ENCODE measurements around the gene KDM1A.

The KDM1A gene

DNA sequence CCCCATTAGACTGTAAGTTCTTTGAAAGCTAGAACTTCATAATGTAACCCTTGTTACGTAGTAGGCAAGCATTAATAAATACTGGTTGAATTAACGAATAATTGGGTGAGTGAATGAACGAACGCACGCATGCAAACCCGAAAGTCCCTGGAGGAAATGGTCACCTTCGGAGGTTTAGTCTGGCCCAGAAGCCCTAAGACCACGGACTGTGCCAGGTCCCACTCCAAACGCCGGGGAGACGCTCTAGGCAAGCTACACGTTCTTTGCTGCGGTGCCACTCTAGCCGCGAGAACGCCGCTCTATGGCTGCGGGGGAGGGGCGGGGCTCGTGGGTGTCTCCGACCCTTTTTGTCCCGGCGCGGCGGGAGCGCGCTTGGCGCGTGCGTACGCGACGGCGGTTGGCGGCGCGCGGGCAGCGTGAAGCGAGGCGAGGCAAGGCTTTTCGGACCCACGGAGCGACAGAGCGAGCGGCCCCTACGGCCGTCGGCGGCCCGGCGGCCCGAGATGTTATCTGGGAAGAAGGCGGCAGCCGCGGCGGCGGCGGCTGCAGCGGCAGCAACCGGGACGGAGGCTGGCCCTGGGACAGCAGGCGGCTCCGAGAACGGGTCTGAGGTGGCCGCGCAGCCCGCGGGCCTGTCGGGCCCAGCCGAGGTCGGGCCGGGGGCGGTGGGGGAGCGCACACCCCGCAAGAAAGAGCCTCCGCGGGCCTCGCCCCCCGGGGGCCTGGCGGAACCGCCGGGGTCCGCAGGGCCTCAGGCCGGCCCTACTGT lies at the start of gene KDM1A:
Gene KDM1A (plus strand): TSS at position 375 of the 769 bp plus-strand sequence. CDS start 129 bp downstream, at position 504.
- H3K4me3 ChIP-seq (ENCODE audit: low read depth, low read length): peak within 1 kb of the TSS; percentile 66
- in situ Hi-C loops (cut with HindIII; ENCODE audit: low sequenced_read_pairs): no loop called here
- peak; percentile 93 for DNase-seq (ENCODE audit: low read depth)
- TF ChIP-seq, protein P1, sequence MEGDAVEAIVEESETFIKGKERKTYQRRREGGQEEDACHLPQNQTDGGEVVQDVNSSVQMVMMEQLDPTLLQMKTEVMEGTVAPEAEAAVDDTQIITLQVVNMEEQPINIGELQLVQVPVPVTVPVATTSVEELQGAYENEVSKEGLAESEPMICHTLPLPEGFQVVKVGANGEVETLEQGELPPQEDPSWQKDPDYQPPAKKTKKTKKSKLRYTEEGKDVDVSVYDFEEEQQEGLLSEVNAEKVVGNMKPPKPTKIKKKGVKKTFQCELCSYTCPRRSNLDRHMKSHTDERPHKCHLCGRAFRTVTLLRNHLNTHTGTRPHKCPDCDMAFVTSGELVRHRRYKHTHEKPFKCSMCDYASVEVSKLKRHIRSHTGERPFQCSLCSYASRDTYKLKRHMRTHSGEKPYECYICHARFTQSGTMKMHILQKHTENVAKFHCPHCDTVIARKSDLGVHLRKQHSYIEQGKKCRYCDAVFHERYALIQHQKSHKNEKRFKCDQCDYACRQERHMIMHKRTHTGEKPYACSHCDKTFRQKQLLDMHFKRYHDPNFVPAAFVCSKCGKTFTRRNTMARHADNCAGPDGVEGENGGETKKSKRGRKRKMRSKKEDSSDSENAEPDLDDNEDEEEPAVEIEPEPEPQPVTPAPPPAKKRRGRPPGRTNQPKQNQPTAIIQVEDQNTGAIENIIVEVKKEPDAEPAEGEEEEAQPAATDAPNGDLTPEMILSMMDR (IDR thresholded peaks at IDR 0.05; ENCODE audit: low read depth, low read length, missing control alignments): peak; percentile 31

DNA sequence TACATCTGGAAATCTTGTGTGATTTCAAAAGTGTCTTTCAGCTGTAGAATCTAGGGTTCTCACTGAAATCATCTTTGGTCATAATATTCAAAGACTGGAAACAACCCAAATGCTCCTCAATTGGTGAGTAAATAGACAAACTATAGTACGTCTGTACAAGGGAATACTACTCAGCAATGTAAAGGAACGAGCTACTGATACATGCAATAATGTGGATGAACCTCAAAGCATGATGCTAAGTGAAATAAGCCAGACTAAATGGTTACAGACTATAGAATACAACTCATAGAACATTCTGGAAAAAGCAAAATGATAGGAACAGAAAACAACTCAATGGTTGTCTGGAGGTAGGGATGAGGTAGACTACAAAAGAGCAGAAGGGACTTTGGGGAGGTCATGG lies 49.2 kb upstream of the KDM1A start:
- TF ChIP-seq, protein P1 (IDR thresholded peaks at IDR 0.05; ENCODE audit: low read depth, low read length, missing control alignments): no peak

DNA sequence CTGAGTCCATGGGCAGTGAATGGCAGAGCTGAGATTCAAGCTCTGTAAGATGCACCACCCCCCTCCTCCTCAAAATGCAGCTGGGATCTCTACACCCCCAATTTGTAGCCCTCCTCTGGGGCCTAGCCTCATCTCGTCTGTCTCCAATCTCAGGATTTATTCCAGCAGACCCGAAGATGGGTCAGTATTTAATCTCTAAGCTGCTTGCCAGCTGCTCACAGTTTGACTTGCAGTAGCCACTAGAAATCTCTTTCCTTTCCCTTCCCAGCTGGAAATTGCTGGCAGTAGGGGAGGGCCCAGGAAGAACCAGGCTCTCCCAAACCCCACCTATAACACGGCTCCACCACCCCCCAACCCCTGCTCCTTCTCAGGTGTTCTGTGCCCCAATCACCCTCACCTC lies 48.1 kb upstream of the KDM1A start:
- H3K4me3 ChIP-seq (ENCODE audit: low read depth, low read length): no peak overlapping the region
- TF ChIP-seq, protein P1 (IDR thresholded peaks at IDR 0.05; ENCODE audit: low read depth, low read length, missing control alignments): no peak
- DNase-seq (ENCODE audit: low read depth): no peak
- in situ Hi-C loops (cut with HindIII; ENCODE audit: low sequenced_read_pairs): no loop called here

More for the DNA sequence above, 49.2 kb upstream of the KDM1A start:
- in situ Hi-C loops (cut with HindIII; ENCODE audit: low sequenced_read_pairs): no loop called here
- DNase-seq (ENCODE audit: low read depth): no peak
- no peak overlapping the region for H3K4me3 ChIP-seq (ENCODE audit: low read depth, low read length)

DNA sequence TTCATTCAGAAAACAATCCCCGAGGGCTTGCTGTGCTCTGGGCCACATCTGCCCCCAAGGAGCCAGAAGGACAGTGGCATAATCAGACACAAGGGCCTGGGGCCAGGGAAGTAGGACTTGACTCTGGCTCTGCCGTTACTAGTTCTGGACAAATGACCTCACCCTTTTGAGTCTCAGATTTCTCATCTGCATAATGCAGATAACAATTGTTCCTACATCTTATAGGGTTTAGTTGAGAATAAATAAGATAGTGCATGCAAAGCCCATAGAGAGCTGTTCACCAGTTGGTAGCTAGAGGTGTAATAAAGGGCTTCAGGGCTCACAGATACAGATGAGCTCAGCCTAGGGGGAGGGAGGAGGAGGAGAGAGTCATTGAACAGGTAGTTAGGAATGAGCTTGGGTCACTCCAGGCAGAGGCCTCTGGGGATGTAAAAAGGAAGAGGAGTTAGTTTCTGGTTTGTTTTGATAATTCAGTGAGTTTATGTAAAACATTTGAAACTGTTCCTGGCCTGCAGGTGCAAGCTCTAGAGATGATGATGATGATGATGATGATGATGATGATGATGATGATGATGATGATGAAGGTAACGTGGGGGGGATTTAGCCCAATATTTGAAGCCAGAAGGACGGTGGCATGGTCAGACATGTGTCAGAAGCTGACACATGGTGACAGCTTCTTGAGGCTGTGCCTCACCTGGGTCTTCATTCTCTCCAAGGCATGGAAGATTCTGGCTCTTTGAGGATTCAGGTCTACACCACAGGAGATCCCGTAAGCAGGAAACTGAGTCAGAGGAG lies 47.5 kb upstream of the KDM1A start:
- TF ChIP-seq, protein P1 (IDR thresholded peaks at IDR 0.05; ENCODE audit: low read depth, low read length, missing control alignments): no peak
- no peak for DNase-seq (ENCODE audit: low read depth)
- no peak overlapping the region for H3K4me3 ChIP-seq (ENCODE audit: low read depth, low read length)
- in situ Hi-C loops (cut with HindIII; ENCODE audit: low sequenced_read_pairs): no loop called here

DNA sequence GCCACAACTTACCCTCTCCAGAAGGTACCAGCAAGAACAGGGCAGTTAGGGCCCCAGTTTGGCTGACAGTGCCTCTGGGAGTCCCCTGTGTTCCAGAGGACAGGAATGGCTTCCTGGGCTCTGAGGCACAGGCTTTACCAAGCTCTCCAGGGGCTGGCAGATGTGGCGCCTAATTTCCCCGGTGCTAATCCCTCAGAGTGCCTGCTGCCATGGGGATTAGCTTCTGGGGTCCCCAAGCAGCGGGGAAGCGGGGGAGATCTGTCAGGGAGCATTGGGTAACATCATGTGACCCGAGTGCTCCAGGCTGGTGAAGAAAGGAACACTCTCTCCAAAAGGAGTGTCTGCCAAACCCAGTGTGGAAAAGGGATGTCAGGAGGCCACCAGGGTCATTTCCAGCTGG lies 46.5 kb upstream of the KDM1A start, which contains the start of gene LACTBL1:
Gene LACTBL1 (minus strand): TSS at position 107 of the 400 bp plus-strand sequence. CDS start 550 bp downstream, outside the sequence.
- in situ Hi-C loops (cut with HindIII; ENCODE audit: low sequenced_read_pairs): no loop called here
- H3K4me3 ChIP-seq (ENCODE audit: low read depth, low read length): no peak within 1 kb of the TSS
- TF ChIP-seq, protein P1 (IDR thresholded peaks at IDR 0.05; ENCODE audit: low read depth, low read length, missing control alignments): no peak
- no peak for DNase-seq (ENCODE audit: low read depth)

DNA sequence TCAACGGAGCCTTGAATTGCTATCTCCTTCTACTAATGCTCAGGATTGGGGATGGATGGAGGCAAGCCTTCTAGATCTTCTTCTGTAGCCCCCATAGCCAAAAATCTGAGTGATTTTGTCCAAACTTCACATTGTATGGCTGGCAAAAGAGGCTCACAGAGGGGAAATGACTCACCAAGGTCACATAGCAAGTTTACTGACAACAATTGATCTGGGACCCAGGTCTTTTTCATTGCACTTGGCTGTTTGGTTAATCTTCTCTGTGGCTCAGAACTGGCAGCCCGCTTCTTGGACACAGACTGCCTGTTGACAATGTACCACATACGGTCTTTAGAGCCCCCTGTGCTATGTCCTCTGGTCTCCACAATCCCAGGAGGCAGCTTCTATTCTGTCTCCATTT lies 43.6 kb upstream of the KDM1A start:
- no peak for DNase-seq (ENCODE audit: low read depth)
- in situ Hi-C loops (cut with HindIII; ENCODE audit: low sequenced_read_pairs): no loop called here
- H3K4me3 ChIP-seq (ENCODE audit: low read depth, low read length): no peak overlapping the region
- TF ChIP-seq, protein P1 (IDR thresholded peaks at IDR 0.05; ENCODE audit: low read depth, low read length, missing control alignments): no peak
